COR-L47 (cell line): ENCODE measurements around the gene UGT1A10.
"Not testable (repeated sequence)": the region's sequence is repeated elsewhere in the genome, so short reads cannot be mapped to it uniquely, and the experiment has no call there.

Source experiments
- DNase-seq: peaks from one replicate; lab custom pipeline; 2025; lab: John Stamatoyannopoulos, UW

Gene UGT1A10

GRCh38 chr2:233743464-233744259, 107.4 kb downstream of the UGT1A10 start:
- no peak for DNase-seq

- DNase-seq = no peak
These were observed 109.0 kb downstream of the UGT1A10 start for GRCh38 chr2:233745073-233745755.

DNA sequence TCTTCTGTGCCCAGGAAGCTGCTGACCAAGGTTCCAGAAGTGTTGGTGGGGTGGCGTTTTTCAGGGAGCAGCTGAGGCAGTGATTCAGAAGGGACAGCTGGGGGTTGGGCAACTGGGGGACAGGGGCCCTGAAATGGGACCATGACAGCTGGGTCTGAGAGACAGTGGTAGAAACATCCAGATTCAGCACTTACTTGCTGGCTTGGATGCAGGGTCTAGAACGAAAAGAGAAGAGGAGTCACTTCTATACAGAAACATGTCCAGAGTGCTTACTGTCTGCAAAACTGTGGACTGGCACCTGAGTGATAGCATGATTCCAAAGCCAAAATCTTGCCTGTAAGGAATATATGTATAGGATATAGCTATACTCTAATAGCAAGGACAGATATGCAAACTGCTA, 109.6 kb downstream of the UGT1A10 start:
- not testable (repeated sequence) for DNase-seq

GRCh38 chr2:233746475-233747282, 110.4 kb downstream of the UGT1A10 start:
- DNase-seq = no peak

- DNase-seq = no peak
These were observed 111.0 kb downstream of the UGT1A10 start for GRCh38 chr2:233747283-233747544.

- not testable (repeated sequence) for DNase-seq
These were observed 114.4 kb downstream of the UGT1A10 start for GRCh38 chr2:233750689-233751088.

DNA sequence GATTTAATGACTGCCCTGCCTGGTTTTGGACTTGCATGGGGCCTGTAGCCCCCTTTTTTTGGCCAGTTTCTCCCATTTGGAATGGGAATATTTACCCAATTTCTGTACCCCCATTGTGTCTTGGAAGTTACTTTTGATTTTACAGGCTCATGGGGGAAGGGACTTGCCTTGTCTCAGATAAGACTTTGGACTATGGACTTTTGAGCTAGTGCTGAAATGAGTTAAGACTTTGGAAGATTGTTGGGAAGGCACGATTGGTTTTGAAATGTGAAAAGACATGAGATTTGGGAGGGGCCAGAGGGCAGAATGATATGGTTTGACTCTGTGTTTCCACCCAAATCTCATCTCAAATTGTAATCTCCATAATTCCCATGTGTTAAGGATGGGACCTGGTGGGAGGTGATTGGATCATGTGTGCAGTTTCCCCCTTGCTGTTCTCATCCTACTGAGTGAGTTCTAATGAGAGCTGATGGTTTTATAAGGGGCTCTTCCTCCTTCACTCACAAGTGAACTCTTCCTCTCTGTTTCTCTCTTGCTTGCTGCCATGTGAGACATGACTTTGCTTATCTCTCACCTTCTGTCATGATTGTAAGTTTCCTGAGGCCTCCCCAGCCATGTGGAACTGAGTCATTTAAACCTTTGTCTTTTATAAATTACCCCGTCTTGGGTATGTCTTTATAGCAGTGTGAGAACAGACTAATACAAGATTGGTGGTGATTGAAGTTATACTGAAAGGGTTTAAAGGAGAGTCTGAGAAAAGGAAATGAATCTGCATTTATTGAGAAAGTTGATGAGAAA, 115.2 kb downstream of the UGT1A10 start:
- not testable (repeated sequence) for DNase-seq

- no peak for DNase-seq
These were observed 118.8 kb downstream of the UGT1A10 start for GRCh38 chr2:233754872-233755611.

DNA sequence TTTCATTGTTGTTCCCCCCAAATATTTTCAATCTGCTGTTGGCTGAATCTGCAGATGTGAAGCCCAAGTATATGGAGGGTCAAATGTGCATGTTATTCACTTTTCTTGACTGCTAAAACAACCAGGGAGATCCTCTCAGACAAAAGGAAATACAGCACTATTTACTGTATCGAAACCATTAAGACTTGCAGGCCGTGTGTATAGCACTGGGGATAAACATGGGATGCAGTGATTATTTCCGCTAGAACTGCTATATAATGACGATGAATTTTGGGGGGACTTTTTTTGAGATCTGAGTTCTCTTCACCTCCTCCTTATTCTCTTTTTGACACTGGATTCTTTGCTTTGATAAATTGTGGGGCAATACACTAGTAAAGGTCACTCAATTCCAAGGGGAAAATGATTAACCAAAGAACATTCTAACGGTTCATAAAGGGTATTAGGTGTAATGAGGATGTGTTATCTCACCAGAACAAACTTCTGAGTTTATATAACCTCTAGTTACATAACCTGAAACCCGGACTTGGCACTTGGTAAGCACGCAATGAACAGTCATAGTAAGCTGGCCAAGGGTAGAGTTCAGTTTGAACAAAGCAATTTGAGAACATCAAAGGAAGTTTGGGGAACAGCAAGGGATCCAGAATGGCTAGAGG, 120.3 kb downstream of the UGT1A10 start:
- no peak for DNase-seq

DNA sequence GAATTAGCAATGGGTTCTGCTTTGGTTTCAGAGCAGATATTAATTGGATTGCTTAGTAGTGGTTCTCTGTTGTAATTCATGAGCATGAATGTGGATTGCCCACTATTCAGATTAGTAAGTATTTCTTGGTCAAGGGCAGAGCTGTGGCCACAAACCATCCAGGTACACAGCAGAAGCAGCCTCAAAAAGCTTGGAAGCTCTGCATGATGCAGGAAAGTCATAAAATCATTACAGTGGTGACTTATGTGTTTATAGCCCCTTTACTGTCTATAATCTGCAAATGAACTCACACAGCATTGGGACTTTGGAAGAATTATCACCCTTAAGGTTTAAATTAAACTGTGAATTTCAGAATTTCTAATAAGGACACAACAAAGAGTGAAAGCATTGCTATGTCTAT, 121.9 kb downstream of the UGT1A10 start:
- no peak for DNase-seq

- DNase-seq = no peak
These were observed 122.6 kb downstream of the UGT1A10 start for GRCh38 chr2:233758849-233759248.

GRCh38 chr2:233760043-233760442, 123.8 kb downstream of the UGT1A10 start, which contains the start of gene UGT1A1:
UGT1A1 (plus strand) TSS chr2:233760270; CDS start chr2:233760288, 18 bp downstream.
- no peak for DNase-seq

DNA sequence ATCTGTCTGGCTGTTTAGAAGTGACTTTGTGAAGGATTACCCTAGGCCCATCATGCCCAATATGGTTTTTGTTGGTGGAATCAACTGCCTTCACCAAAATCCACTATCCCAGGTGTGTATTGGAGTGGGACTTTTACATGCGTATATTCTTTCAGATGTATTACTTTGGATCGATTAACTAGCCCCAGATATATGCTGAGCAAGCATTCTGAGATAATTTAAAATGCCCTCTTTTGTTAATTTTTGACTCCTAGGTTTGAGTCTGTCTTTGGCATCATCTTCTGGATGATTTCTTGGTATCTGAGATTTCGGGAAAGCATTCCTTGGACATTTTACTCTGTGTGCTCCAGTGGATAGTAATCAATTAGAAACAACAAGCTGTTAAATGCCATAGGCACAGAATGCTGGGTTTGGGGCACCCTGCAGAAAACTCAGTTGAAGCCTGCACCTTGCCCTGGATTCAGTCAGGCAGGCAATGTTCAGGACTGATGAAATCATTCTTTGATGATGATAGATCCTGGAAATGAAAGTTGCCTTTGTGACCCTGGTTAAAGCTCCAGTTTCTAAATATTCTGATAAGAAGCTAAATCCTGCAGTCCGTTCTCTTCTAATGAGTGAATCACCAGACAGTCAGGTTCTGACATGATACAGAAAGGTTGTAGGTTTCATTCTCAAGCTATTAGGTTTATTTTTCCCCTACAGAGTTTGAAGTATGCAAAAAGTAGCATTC, 125.0 kb downstream of the UGT1A10 start:
- DNase-seq = no peak

DNA sequence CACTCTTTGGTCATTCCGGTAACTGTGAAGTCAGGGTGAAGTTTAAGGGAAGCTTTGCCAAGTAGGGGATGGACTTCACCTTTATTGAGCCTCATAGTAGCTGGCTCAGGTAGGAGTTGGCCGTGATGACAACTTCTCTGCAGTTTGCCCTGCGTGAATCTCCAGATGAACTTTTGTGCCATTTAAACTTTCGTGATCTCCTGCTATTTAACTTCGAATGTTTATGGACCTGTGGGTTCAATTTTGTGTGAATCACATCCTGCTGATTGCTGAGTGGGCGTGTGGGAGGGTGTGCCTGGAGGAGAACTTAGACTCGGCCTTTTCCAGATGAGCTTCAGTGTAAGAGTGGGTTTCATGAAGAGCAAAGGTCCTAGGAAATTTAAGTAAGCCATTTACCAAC, 128.0 kb downstream of the UGT1A10 start:
- no peak for DNase-seq

- no peak for DNase-seq
These were observed 128.5 kb downstream of the UGT1A10 start for GRCh38 chr2:233764761-233765160.

DNA sequence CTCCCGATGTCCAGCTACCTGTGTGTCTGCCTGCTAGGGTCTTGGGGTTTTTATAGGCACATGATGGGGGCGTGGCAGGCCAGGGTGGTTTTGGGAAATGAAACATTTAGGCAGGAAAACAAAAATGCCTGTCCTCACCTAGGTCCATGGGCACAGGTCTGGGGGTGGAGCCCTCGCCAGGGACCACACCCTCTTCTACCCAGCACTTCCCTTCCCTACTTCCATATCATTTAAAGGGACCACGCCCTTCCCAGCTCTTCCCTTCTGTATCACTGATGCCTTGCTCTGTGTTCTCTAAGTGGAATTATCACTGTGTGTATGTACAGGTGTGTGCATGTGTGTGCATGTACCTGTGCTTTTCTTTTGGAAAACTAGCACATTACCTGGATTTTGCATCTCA, 130.2 kb downstream of the UGT1A10 start:
- DNase-seq = no peak

- no peak for DNase-seq
These were observed 131.8 kb downstream of the UGT1A10 start for GRCh38 chr2:233768076-233768475.

DNA sequence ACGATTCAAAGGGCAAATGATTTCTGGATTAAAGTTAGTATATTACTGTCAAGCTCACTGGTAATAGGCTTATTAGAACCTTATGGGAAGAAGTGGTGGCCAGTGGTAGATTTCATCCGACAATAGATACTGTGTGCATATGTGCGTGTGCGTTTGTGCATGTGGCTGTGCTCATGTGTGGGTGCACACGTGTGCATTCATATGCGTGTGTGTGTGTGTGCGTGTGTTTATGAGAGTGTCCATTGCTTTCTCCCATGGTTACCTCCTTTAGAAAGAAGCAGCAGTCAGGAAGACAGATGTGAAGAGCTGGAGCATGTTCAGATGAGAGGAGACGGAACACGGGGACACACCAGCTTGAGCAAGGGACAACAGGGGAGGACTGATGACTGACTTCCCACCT, 133.0 kb downstream of the UGT1A10 start:
- DNase-seq = no peak

GRCh38 chr2:233772153-233772552, 135.9 kb downstream of the UGT1A10 start:
- no peak for DNase-seq

DNA sequence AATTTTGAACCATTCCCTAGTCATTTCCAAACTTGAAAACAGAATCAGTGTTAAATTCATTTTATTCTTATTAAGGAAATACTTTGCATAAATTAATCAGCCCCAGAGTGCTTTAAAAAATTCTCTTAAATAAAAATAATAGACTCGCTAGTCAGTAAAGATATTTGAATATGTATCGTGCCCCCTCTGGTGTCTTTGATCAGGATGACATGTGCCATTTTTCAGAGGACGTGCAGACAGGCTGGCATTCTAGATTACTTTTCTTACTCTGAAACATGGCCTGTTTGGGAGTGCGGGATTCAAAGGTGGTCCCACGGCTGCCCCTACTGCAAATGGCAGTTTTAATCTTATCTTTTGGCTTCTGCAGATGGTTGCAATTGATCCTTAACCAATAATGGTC, 136.3 kb downstream of the UGT1A10 start:
- DNase-seq = no peak
